Stimulated activated CD8-positive, alpha-beta memory T cell treated with anti-CD3 and anti-CD28 coated beads, Interleukin-12 subunit alpha, Interleukin-12 subunit beta, amount 100 ng/mL, for 4 hours (primary cell): ENCODE results near the gene EXT2.
A peak's percentile ranks its signal among the peaks of the same experiment; 100 is the strongest.

Experiments used
- DNase-seq: peaks from one replicate; pipeline ENCODE4 v3.0.0-alpha.2; 2020; ENCODE audit warnings: low read depth

EXT2 gene

GRCh38 chr11:44085330-44085729, 10.1 kb upstream of the EXT2 start:
- DNase-seq: no peak

GRCh38 chr11:44088377-44088776, 7.1 kb upstream of the EXT2 start:
- DNase-seq: no peak

GRCh38 chr11:44088871-44089270, 6.6 kb upstream of the EXT2 start:
- no peak for DNase-seq

GRCh38 chr11:44090539-44090938, 4.9 kb upstream of the EXT2 start:
- DNase-seq: no peak

GRCh38 chr11:44094260-44094868, 1.1 kb upstream of the EXT2 start:
- DNase-seq: peak; percentile 28

- no peak for DNase-seq
Measured at GRCh38 chr11:44096360-44097185, 1.1 kb downstream of the EXT2 start.

GRCh38 chr11:44097821-44098220, 2.3 kb downstream of the EXT2 start:
- DNase-seq: no peak

- no peak for DNase-seq
Measured at GRCh38 chr11:44101098-44101497, 5.6 kb downstream of the EXT2 start.

GRCh38 chr11:44104481-44105294, 9.2 kb downstream of the EXT2 start:
- DNase-seq: no peak

GRCh38 chr11:44108260-44108659, 12.8 kb downstream of the EXT2 start:
- DNase-seq: no peak

- peak; percentile 13 for DNase-seq
Measured at GRCh38 chr11:44110231-44110679, 14.8 kb downstream of the EXT2 start.

- no peak for DNase-seq
Measured at GRCh38 chr11:44112091-44112821, 16.8 kb downstream of the EXT2 start.

- no peak for DNase-seq
Measured at GRCh38 chr11:44113018-44113417, 17.5 kb downstream of the EXT2 start.

- no peak for DNase-seq
Measured at GRCh38 chr11:44113572-44113971, 18.1 kb downstream of the EXT2 start.

GRCh38 chr11:44116234-44116830, 20.9 kb downstream of the EXT2 start:
- DNase-seq: no peak

GRCh38 chr11:44120169-44120568, 24.7 kb downstream of the EXT2 start:
- no peak for DNase-seq

- no peak for DNase-seq
Measured at GRCh38 chr11:44125598-44125997, 30.1 kb downstream of the EXT2 start.

GRCh38 chr11:44126304-44126703, 30.8 kb downstream of the EXT2 start:
- no peak for DNase-seq

GRCh38 chr11:44127130-44127529, 31.7 kb downstream of the EXT2 start:
- DNase-seq: no peak

GRCh38 chr11:44128729-44129128, 33.3 kb downstream of the EXT2 start:
- no peak for DNase-seq

- DNase-seq: no peak
Measured at GRCh38 chr11:44130751-44131150, 35.3 kb downstream of the EXT2 start.
